IMR-90 (cell line): ENCODE measurements around the gene RBKS. TPM values are rescaled to one million over a fixed set of nuclear protein-coding genes. Genes with fewer than 3 reads are reported as not detected.
A peak's percentile ranks its signal among the peaks of the same experiment; 100 is the strongest.

Experiments
- ATAC-seq: fragments of 200-7000 bp; cut with Tn5 transposase; 2 replicates; pipeline ENCODE4 v1.9.1; 2020; ENCODE audit warnings: low read depth, mild to moderate bottlenecking, moderate library complexity
- BruUV-seq: library from RNA; stranded (reverse); fragments of 400-500 nt; replicated peaks from 2 replicates; lab custom pipeline; 2021; lab: Mats Ljungman, UMichigan
- CTCF ChIA-PET: fragments of 300-600 bp; formaldehyde crosslinking; extraction: SDS; loops from one replicate; lab custom pipeline; 2021; ENCODE audit warnings: antibody characterized with exemption; lab: Yijun Ruan, JAX
- POLR2A ChIA-PET: fragments of 300-600 bp; sonication (Branson Sonifier 250); formaldehyde crosslinking; loops from one replicate; lab custom pipeline; 2022; ENCODE audit warnings: antibody characterized with exemption; ENCODE audit not compliant: unreplicated experiment; lab: Charles Lee
- DNase-seq: peaks from one replicate; pipeline ENCODE4 v3.0.0; 2013
- H2AFZ ChIP-seq: replicated peaks from 2 replicates; pipeline ENCODE3; 2013; ENCODE audit warnings: low read length, mild to moderate bottlenecking; ENCODE audit not compliant: poor library complexity
- H2AK5ac ChIP-seq: 2 replicates; pipeline ENCODE4 v1.6.1; 2013; ENCODE audit warnings: low read depth, low read length, inconsistent platforms
- H2AK9ac ChIP-seq: replicated peaks from 2 replicates; pipeline ENCODE3; 2013; ENCODE audit warnings: mild to moderate bottlenecking, low read depth, low read length, moderate library complexity; ENCODE audit not compliant: poor library complexity
- H2BK120ac ChIP-seq: 2 replicates; pipeline ENCODE4 v1.6.1; 2013; ENCODE audit warnings: low read depth, low read length, inconsistent platforms
- H2BK15ac ChIP-seq: 3 replicates; pipeline ENCODE4 v1.6.1; 2013; ENCODE audit warnings: low read depth, low read length, inconsistent platforms
- H2BK20ac ChIP-seq: 2 replicates; pipeline ENCODE4 v1.6.1; 2013; ENCODE audit warnings: low read depth, mild to moderate bottlenecking, inconsistent platforms, low read length, moderate library complexity
- H2BK5ac ChIP-seq: 2 replicates; pipeline ENCODE4 v1.6.1; 2013; ENCODE audit warnings: mild to moderate bottlenecking, low read depth, low read length, inconsistent platforms; ENCODE audit not compliant: poor library complexity, severe bottlenecking
- H3K14ac ChIP-seq: replicated peaks from 2 replicates; pipeline ENCODE4 v1.6.1; 2013; ENCODE audit warnings: low read depth, low read length, inconsistent platforms
- H3K18ac ChIP-seq: 2 replicates; pipeline ENCODE4 v1.6.1; 2013; ENCODE audit warnings: low read depth, low read length, control low read depth
- H3K23ac ChIP-seq: 2 replicates; pipeline ENCODE4 v1.6.1; 2013; ENCODE audit warnings: low read depth, low read length, inconsistent platforms
- H3K27ac ChIP-seq: 2 replicates; pipeline ENCODE4 v1.5.1; 2013; ENCODE audit warnings: mild to moderate bottlenecking, control low read depth, low read length; ENCODE audit not compliant: insufficient read depth
- H3K27me3 ChIP-seq: 2 replicates; pipeline ENCODE4 v1.6.1; 2013; ENCODE audit warnings: low read length; ENCODE audit not compliant: control insufficient read depth, insufficient read depth
- H3K36me3 ChIP-seq: 2 replicates; pipeline ENCODE4 v1.6.1; 2013; ENCODE audit warnings: low read length, mixed read lengths; ENCODE audit not compliant: control insufficient read depth, insufficient read depth
- H3K4ac ChIP-seq: 2 replicates; pipeline ENCODE4 v1.6.1; 2013; ENCODE audit warnings: low read depth, low read length, inconsistent platforms
- H3K4me1 ChIP-seq: 2 replicates; pipeline ENCODE4 v1.6.1; 2013; ENCODE audit warnings: low read length, mixed read lengths; ENCODE audit not compliant: control insufficient read depth, insufficient read depth
- H3K4me2 ChIP-seq: 2 replicates; pipeline ENCODE4 v1.6.1; 2013; ENCODE audit warnings: low read depth, mild to moderate bottlenecking, control low read depth, low read length, moderate library complexity
- H3K4me3 ChIP-seq: 2 replicates; pipeline ENCODE4 v1.5.1; 2013; ENCODE audit warnings: low read depth, mild to moderate bottlenecking, control low read depth, low read length, moderate library complexity; ENCODE audit not compliant: insufficient read depth
- H3K56ac ChIP-seq: 2 replicates; pipeline ENCODE4 v1.6.1; 2013; ENCODE audit warnings: low read length, inconsistent platforms; ENCODE audit not compliant: insufficient read depth; ENCODE audit errors: extremely low read depth
- H3K79me1 ChIP-seq, 2 experiments: 2 replicates each; pipeline ENCODE4 v1.6.1; 2013; ENCODE audit warnings: low read length in 2 of 2, inconsistent platforms in 1 of 2, low read depth in 1 of 2
- H3K9ac ChIP-seq: 2 replicates; pipeline ENCODE4 v1.6.1; 2013; ENCODE audit warnings: low read depth, low read length, control low read depth
- H3K9me1 ChIP-seq: 2 replicates; pipeline ENCODE4 v1.6.1; 2013; ENCODE audit warnings: low read length, inconsistent platforms; ENCODE audit not compliant: insufficient read depth
- H3K9me3 ChIP-seq: 2 replicates; pipeline ENCODE4 v1.6.1; 2013; ENCODE audit warnings: low read length; ENCODE audit not compliant: control insufficient read depth, insufficient read depth
- H4K20me1 ChIP-seq: 2 replicates; pipeline ENCODE4 v1.6.1; 2013; ENCODE audit warnings: low read length, inconsistent platforms; ENCODE audit not compliant: insufficient read depth
- H4K5ac ChIP-seq: 2 replicates; pipeline ENCODE4 v1.6.1; 2013; ENCODE audit warnings: mild to moderate bottlenecking, low read depth, low read length, control low read depth
- H4K8ac ChIP-seq, 2 experiments: 2 replicates each; pipeline ENCODE4 v1.6.1; 2013; ENCODE audit warnings: low read depth in 2 of 2, low read length in 2 of 2, control low read depth in 1 of 2, inconsistent platforms in 1 of 2
- H4K91ac ChIP-seq: 2 replicates; pipeline ENCODE4 v1.6.1; 2013; ENCODE audit warnings: low read depth, low read length, inconsistent platforms; ENCODE audit not compliant: insufficient read depth
- CEBPB ChIP-seq: IDR thresholded peaks from 2 replicates; pipeline ENCODE4 v1.6.1; 2012; ENCODE audit warnings: low read depth, low read length, improper control_type of control experiment
- NFE2L2 ChIP-seq: fragments of 150-350 bp; IDR thresholded peaks from 2 replicates; pipeline ENCODE4 v1.6.1; 2016; ENCODE audit warnings: low read depth, mild to moderate bottlenecking, low read length
- dilution Hi-C: fragments of 300-500 bp; cut with HindIII; formaldehyde crosslinking; loops from one replicate; pipeline ENCODE4 v1.14.3; 2018; ENCODE audit warnings: low sequenced_read_pairs; ENCODE audit not compliant: unreplicated experiment
- in situ Hi-C: fragments of 300-500 bp; cut with MboI; formaldehyde crosslinking; loops from 3 replicates; pipeline ENCODE4 v1.14.3; 2019; ENCODE audit warnings: low sequenced_read_pairs, inconsistent platforms, mixed read lengths
- intact Hi-C: fragments of 100-400 bp; cut with micrococcal nuclease; formaldehyde crosslinking; loops from 2 replicates; pipeline ENCODE4 v1.10.0; 2022
- polyA plus RNA-seq, 3 experiments: library from polyadenylated mRNA; depleted of rRNA; stranded (reverse); fragments of >200 nt; gene quantifications; 2 replicates each; pipeline ENCODE4 v1.2.3, GENCODE V29; 2012; ENCODE audit warnings: low replicate concordance in 1 of 3
- total RNA-seq: library from RNA; depleted of rRNA; stranded (reverse); fragments of >200 nt; gene quantifications from 2 replicates; pipeline ENCODE4 v1.2.3, GENCODE V29; 2012

The RBKS gene
- total and polyA plus RNA-seq, 2 of the 4 experiments (the other 2 are of a cell fraction) = 1.1 to 1.4 TPM

- H2BK120ac ChIP-seq = peak overlapping the region; percentile 81; the same call in 1 of the 2 replicates
- peak overlapping the region; percentile 83; the same call in 1 of the 2 replicates for H3K14ac ChIP-seq
- H4K91ac ChIP-seq = peak overlapping the region; percentile 84; the same call in 1 of the 2 replicates
- ChIA-PET POLR2A (no interaction called here), CTCF (no interaction called here)
- in situ Hi-C loops (no loop called here), dilution Hi-C loops (no loop called here), intact Hi-C loops (no loop called here)
- peaks cover 23% of the 10 kb centered on the region for H3K4me1 ChIP-seq
- peak overlapping the region in 1 of 2 experiments; percentile 74; a peak in 2 of 4 replicates for H4K8ac ChIP-seq
- no peaks in the 10 kb centered on the region for H3K27me3 ChIP-seq
- ATAC-seq (no peak), DNase-seq (peak; percentile 60)
- peak overlapping the region; percentile 89; the same call in 1 of the 2 replicates for H3K18ac ChIP-seq
- no peak overlapping the region for H3K4me3 ChIP-seq
- TF ChIP-seq NFE2L2 (no peak), CEBPB (peak; percentile 80)
- peak overlapping the region; percentile 64 for H2BK5ac ChIP-seq
- H3K56ac ChIP-seq = no peak overlapping the region
- H3K23ac ChIP-seq = no peak overlapping the region
- peak overlapping the region; percentile 89 for H2BK15ac ChIP-seq
- peak overlapping the region; percentile 91; the same call in 1 of the 2 replicates for H2BK20ac ChIP-seq
- no peak overlapping the region for H3K4me2 ChIP-seq
- no peak overlapping the region for H2AK9ac ChIP-seq
- no peak overlapping the region for H2AFZ ChIP-seq
- H3K4ac ChIP-seq = peak overlapping the region; percentile 78; the same call in 1 of the 2 replicates
- no peak overlapping the region for H4K5ac ChIP-seq
- H3K9ac ChIP-seq = no peak overlapping the region
- H2AK5ac ChIP-seq = no peak overlapping the region
- BruUV-seq = no TSS peak
- H3K9me1 ChIP-seq = peaks cover 23% of the 10 kb centered on the region
- H3K36me3 ChIP-seq = no peaks in the 10 kb centered on the region
- H3K27ac ChIP-seq = no peak overlapping the region
- H3K9me3 ChIP-seq = no peaks in the 10 kb centered on the region
- H4K20me1 ChIP-seq = no peaks in the 10 kb centered on the region
- H3K79me1 ChIP-seq = peaks cover 6 to 38% of the 10 kb centered on the region in 2 experiments; a peak in 3 of 4 replicates
These were observed 86.0 kb downstream of the RBKS start for GRCh38 chr2:27804146-27804545.
